Coronary artery (tissue), 2 donors: ENCODE results near the gene GRIK1.

ENCODE experiments used
- DNase-seq: peaks from one replicate; pipeline ENCODE4 v3.0.0-alpha.2; 2017; ENCODE audit warnings: low spot score
- H3K27ac ChIP-seq, 2 donors: fragments of 200-600 bp; sonication (generic); one replicate each; pipeline ENCODE4 v1.5.1; 2016 to 2019
- H3K4me3 ChIP-seq: fragments of 200-600 bp; sonication (generic); 2 replicates; pipeline ENCODE4 v1.5.1; 2016; ENCODE audit warnings: mild to moderate bottlenecking, moderate library complexity
- CTCF ChIP-seq: fragments of 200-600 bp; sonication (generic); IDR thresholded peaks from one replicate; pipeline ENCODE4 v1.5.1; 2019; ENCODE audit warnings: antibody characterized with exemption

The GRIK1 gene

DNA sequence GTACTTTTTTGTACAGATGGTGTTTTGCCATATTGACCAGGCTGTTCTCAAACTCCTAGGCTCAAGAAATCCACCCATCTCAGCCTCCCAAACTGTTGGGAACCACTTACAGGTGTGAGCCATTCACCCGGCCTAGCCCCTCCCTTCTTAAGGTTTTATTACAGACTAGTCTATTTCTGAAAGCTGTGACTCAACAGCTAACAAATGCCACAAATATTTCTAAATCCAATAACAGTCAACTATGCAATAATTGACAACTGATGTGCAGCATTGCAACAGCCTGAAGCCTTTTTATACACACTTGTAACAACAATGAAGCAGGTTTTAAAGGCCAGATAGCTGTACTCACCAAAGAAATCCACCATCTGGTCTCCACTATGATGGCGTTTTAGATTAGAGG is 51.4 kb downstream of the GRIK1 start:
- Histone ChIP-seq H3K4me3 (no peak overlapping the region), H3K27ac (no peak overlapping the region)
- DNase-seq: no peak
- no peak for TF ChIP-seq CTCF

GRCh38 chr21:29887313-29888009 is 52.3 kb downstream of the GRIK1 start:
- Histone ChIP-seq H3K4me3 (no peak overlapping the region), H3K27ac (no peak overlapping the region)
- no peak for DNase-seq
- TF ChIP-seq CTCF: no peak

DNA sequence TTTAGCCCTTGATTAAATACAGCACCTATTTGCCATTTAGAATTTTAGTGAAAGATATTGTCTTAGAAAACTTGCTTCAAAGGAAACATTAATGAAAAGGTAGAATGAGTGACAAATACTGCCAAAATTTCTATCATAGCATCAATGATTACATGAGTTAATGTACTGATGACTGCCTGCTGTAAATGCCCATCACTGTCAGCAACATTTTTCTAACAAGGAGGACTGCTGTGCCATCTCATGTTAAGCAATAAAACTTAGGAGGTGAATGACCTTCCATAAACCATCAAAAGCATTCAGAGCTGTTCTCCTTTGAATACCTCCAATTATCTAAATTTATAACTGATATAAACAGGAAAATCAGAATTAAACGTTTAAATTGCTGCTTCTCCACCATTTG is 54.3 kb downstream of the GRIK1 start:
- no peak for DNase-seq
- H3K4me3 ChIP-seq: no peak overlapping the region
- no peak overlapping the region for H3K27ac ChIP-seq
- no peak for TF ChIP-seq CTCF

- Histone ChIP-seq H3K4me3 (no peak overlapping the region), H3K27ac (no peak overlapping the region)
- no peak for TF ChIP-seq CTCF
- no peak for DNase-seq
Measured at GRCh38 chr21:29875873-29876272, 63.9 kb downstream of the GRIK1 start.

DNA sequence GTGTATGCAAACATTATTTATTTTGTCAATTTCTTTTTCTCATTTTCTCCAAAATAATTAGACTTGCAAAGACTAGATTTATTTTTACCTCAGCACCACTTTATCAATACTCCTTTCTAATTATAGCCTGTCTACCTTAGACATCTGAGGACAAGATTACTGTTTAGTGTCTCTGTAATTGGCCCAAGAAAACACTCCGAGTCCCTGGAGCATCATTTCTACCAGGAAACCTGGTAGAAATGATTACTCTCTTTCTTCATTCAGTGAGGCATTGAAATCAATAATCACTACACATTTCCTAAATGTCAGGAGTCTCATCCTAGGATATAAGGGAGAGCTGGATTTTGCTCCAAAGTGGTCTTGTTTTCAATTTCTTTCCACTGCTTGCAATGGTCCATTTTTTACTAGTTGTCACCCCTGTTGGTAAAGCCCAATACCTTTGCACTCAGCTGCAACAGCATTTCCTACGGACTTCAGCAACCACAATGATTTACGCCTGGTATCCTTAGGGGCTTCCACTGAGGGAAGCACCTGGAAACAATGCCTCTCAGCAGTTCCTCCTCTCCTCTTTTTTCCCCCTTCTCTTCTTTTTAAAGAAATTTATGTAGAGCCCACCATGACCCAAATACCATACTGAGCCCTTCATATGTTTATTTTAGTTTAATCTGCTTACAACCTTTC is 64.6 kb downstream of the GRIK1 start:
- no peak for TF ChIP-seq CTCF
- DNase-seq: no peak
- Histone ChIP-seq H3K27ac (no peak overlapping the region), H3K4me3 (no peak overlapping the region)

DNA sequence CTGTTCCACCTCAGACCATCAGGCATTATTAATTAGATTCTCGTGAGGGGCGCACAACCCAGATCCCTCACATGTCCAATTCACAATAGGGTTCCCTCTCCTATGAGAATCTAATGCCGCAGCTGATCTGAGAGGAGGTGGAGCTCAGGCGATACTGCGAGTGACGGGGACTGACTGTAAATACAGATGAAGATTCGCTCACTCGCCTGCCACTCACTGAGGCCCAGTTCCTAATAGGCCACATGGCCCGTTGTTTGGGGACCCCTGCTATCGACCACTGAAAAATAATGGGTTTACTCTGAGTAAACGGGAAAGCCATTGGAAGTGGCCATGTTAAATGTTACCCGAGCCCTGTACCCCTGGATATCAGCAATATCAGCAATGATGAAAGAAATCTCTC is 65.9 kb downstream of the GRIK1 start:
- no peak for DNase-seq
- H3K4me3 ChIP-seq: no peak overlapping the region
- TF ChIP-seq CTCF: no peak
- no peak overlapping the region for H3K27ac ChIP-seq

DNA sequence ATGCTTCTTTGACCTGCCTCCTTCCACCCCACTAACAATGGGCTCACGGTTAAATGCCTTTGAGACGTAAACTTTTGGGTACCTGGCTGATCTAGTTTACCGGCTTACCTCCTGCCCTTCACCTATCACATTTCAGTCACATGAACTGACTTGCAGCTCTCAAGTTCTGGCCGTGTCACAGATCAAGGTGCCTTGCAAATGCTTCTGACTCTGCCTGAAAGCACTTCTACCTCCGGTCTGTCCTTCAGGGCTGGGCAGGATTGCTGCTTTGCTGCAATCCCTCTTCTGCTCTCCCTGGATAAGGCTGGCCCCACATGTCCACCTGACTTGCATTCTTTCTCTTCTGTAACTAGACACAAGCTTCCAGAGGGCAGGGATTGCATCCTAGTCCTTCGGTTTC is 69.0 kb downstream of the GRIK1 start:
- H3K27ac ChIP-seq: no peak overlapping the region
- DNase-seq: no peak
- no peak overlapping the region for H3K4me3 ChIP-seq
- no peak for TF ChIP-seq CTCF
